Measurements from ENCODE around the gene PAQR8.
"Not testable (repeated sequence)": the region's sequence is repeated elsewhere in the genome, so short reads cannot be mapped to it uniquely, and the experiment has no call there.

Gene PAQR8

GRCh38 chr6:52384145-52384766 lies 22.3 kb downstream of the PAQR8 start:
- H3K27me3 Mint-ChIP-seq: no peaks in the 10 kb centered on the region
- peaks cover 66% of the 10 kb centered on the region for H3K4me1 Mint-ChIP-seq
- H3K9me3 Mint-ChIP-seq: peaks cover 10 to 17% of the 10 kb centered on the region in 2 donors
- no peak overlapping the region for H3K27ac Mint-ChIP-seq
- ATAC-seq (no peak), DNase-seq (no peak)
- no peak overlapping the region for H3K4me3 Mint-ChIP-seq

- no peak for ATAC-seq
- H3K9me3 Mint-ChIP-seq: peaks cover 10 to 17% of the 10 kb centered on the region in 2 donors
- H3K4me3 Mint-ChIP-seq: peak overlapping the region in 1 of 2 donors; percentile 13
- H3K27me3 Mint-ChIP-seq: no peaks in the 10 kb centered on the region
- H3K4me1 Mint-ChIP-seq: peaks cover 68% of the 10 kb centered on the region
- DNase-seq: no peak
- no peak overlapping the region for H3K27ac Mint-ChIP-seq
Observed at GRCh38 chr6:52385074-52385473, 23.1 kb downstream of the PAQR8 start.

GRCh38 chr6:52388119-52388518 lies 26.2 kb downstream of the PAQR8 start:
- Mint-ChIP-seq H3K4me1 (peaks cover 73% of the 10 kb centered on the region), H3K9me3 (peaks cover 10 to 17% of the 10 kb centered on the region in 2 donors)
- H3K4me3 Mint-ChIP-seq, DNase-seq, ATAC-seq, H3K27me3 Mint-ChIP-seq, H3K27ac Mint-ChIP-seq: not testable (repeated sequence)

GRCh38 chr6:52388790-52389189 lies 26.8 kb downstream of the PAQR8 start:
- H3K4me3 Mint-ChIP-seq: peak overlapping the region; percentile 13 to 72
- H3K9me3 Mint-ChIP-seq: peaks cover 10 to 17% of the 10 kb centered on the region in 2 donors
- no peak for ATAC-seq
- no peak for DNase-seq
- H3K27ac Mint-ChIP-seq: no peak overlapping the region
- peaks cover 77% of the 10 kb centered on the region for H3K4me1 Mint-ChIP-seq
- no peaks in the 10 kb centered on the region for H3K27me3 Mint-ChIP-seq

- no peak for DNase-seq
- peaks cover 10 to 12% of the 10 kb centered on the region in 2 donors for H3K9me3 Mint-ChIP-seq
- H3K27ac Mint-ChIP-seq: peak overlapping the region; percentile 89 to 93
- H3K27me3 Mint-ChIP-seq: no peaks in the 10 kb centered on the region
- peaks cover 77% of the 10 kb centered on the region for H3K4me1 Mint-ChIP-seq
- ATAC-seq: peak; percentile 15
- peak overlapping the region; percentile 72 to 76 for H3K4me3 Mint-ChIP-seq
Observed at GRCh38 chr6:52389264-52389625, 27.3 kb downstream of the PAQR8 start.

GRCh38 chr6:52389626-52390360 lies 27.8 kb downstream of the PAQR8 start:
- peak overlapping the region; percentile 72 to 76 for H3K4me3 Mint-ChIP-seq
- H3K9me3 Mint-ChIP-seq: peaks cover 8 to 10% of the 10 kb centered on the region in 2 donors
- peaks cover 77% of the 10 kb centered on the region for H3K4me1 Mint-ChIP-seq
- DNase-seq (peak; percentile 64 to 67), ATAC-seq (peak; percentile 74)
- peak overlapping the region; percentile 82 to 89 for H3K27ac Mint-ChIP-seq
- no peaks in the 10 kb centered on the region for H3K27me3 Mint-ChIP-seq

GRCh38 chr6:52390361-52390727 lies 28.4 kb downstream of the PAQR8 start:
- H3K27me3 Mint-ChIP-seq: no peaks in the 10 kb centered on the region
- peak; percentile 68 to 70 for DNase-seq
- H3K9me3 Mint-ChIP-seq: peaks cover 3 to 5% of the 10 kb centered on the region in 2 donors
- H3K4me3 Mint-ChIP-seq: peak overlapping the region; percentile 72 to 76
- peak overlapping the region; percentile 82 to 89 for H3K27ac Mint-ChIP-seq
- peak; percentile 66 for ATAC-seq
- H3K4me1 Mint-ChIP-seq: peaks cover 77% of the 10 kb centered on the region

GRCh38 chr6:52391599-52391998 lies 29.6 kb downstream of the PAQR8 start:
- no peak overlapping the region for H3K4me3 Mint-ChIP-seq
- H3K4me1 Mint-ChIP-seq: peaks cover 83% of the 10 kb centered on the region
- no peak for DNase-seq
- H3K27ac Mint-ChIP-seq: no peak overlapping the region
- ATAC-seq: no peak
- H3K27me3 Mint-ChIP-seq: no peaks in the 10 kb centered on the region
- peaks cover 0 to under 1% of the 10 kb centered on the region in 2 donors for H3K9me3 Mint-ChIP-seq

- H3K4me3 Mint-ChIP-seq: no peak overlapping the region
- ATAC-seq (peak; percentile 34), DNase-seq (no peak)
- H3K27ac Mint-ChIP-seq: no peak overlapping the region
- H3K9me3 Mint-ChIP-seq: no peaks in the 10 kb centered on the region
- no peaks in the 10 kb centered on the region for H3K27me3 Mint-ChIP-seq
- peaks cover 97% of the 10 kb centered on the region for H3K4me1 Mint-ChIP-seq
Observed at GRCh38 chr6:52392944-52393343, 31.0 kb downstream of the PAQR8 start.

- peaks cover 100% of the 10 kb centered on the region for H3K4me1 Mint-ChIP-seq
- no peaks in the 10 kb centered on the region for H3K27me3 Mint-ChIP-seq
- no peak for DNase-seq
- peak; percentile 1 for ATAC-seq
- H3K27ac Mint-ChIP-seq: peak overlapping the region; percentile 66 to 87
- H3K9me3 Mint-ChIP-seq: no peaks in the 10 kb centered on the region
- peak overlapping the region; percentile 61 to 76 for H3K4me3 Mint-ChIP-seq
Observed at GRCh38 chr6:52393780-52394179, 31.8 kb downstream of the PAQR8 start.

- DNase-seq: peak in 1 of 2 donors; percentile 71
- Mint-ChIP-seq H3K9me3 (no peaks in the 10 kb centered on the region), H3K4me1 (peaks cover 100% of the 10 kb centered on the region), H3K27ac (peak overlapping the region; percentile 66 to 87), H3K4me3 (peak overlapping the region; percentile 61 to 76), H3K27me3 (no peaks in the 10 kb centered on the region)
- ATAC-seq: peak; percentile 83
Observed at GRCh38 chr6:52394251-52394666, 32.3 kb downstream of the PAQR8 start.

- DNase-seq: no peak
- no peaks in the 10 kb centered on the region for H3K27me3 Mint-ChIP-seq
- peak overlapping the region; percentile 42 to 77 for H3K27ac Mint-ChIP-seq
- no peaks in the 10 kb centered on the region for H3K9me3 Mint-ChIP-seq
- ATAC-seq: no peak
- H3K4me1 Mint-ChIP-seq: peaks cover 100% of the 10 kb centered on the region
- peak overlapping the region; percentile 24 to 29 for H3K4me3 Mint-ChIP-seq
Observed at GRCh38 chr6:52395969-52396368, 34.0 kb downstream of the PAQR8 start.

GRCh38 chr6:52399511-52400312 lies 37.8 kb downstream of the PAQR8 start:
- Mint-ChIP-seq H3K4me3 (peak overlapping the region in 1 of 2 donors; percentile 19), H3K27me3 (no peaks in the 10 kb centered on the region), H3K9me3 (no peaks in the 10 kb centered on the region), H3K4me1 (peaks cover 77% of the 10 kb centered on the region), H3K27ac (peak overlapping the region in 1 of 2 donors; percentile 80)
- DNase-seq (no peak), ATAC-seq (peak; percentile 59)

- no peaks in the 10 kb centered on the region for H3K9me3 Mint-ChIP-seq
- no peak for DNase-seq
- ATAC-seq: no peak
- peak overlapping the region; percentile 35 to 46 for H3K27ac Mint-ChIP-seq
- no peaks in the 10 kb centered on the region for H3K27me3 Mint-ChIP-seq
- peaks cover 69% of the 10 kb centered on the region for H3K4me1 Mint-ChIP-seq
- H3K4me3 Mint-ChIP-seq: peak overlapping the region in 1 of 2 donors; percentile 23
Observed at GRCh38 chr6:52400313-52401041, 38.5 kb downstream of the PAQR8 start.

- Mint-ChIP-seq H3K27me3 (no peaks in the 10 kb centered on the region), H3K4me1 (peaks cover 43% of the 10 kb centered on the region), H3K4me3 (no peak overlapping the region), H3K9me3 (no peaks in the 10 kb centered on the region), H3K27ac (peak overlapping the region in 1 of 2 donors; percentile 19)
- no peak for DNase-seq
- no peak for ATAC-seq
Observed at GRCh38 chr6:52403086-52403485, 41.1 kb downstream of the PAQR8 start.
